NOMO-1 (cell line): Measurements from ENCODE around the gene MYO7B.

ENCODE experiments used
- DNase-seq, 2 experiments: peaks; one replicate each; lab custom pipeline; 2025; ENCODE audit not compliant: unreplicated experiment in 2 of 2; lab: John Stamatoyannopoulos, UW

Gene MYO7B

GRCh38 chr2:127606625-127607398, 71.3 kb downstream of the MYO7B start:
- DNase-seq = no peak

- DNase-seq = no peak
Observed at GRCh38 chr2:127607399-127607908, 72.0 kb downstream of the MYO7B start.

- DNase-seq = no peak
Observed at GRCh38 chr2:127608061-127609030, 72.9 kb downstream of the MYO7B start.

GRCh38 chr2:127609031-127609751, 73.7 kb downstream of the MYO7B start:
- no peak for DNase-seq

- no peak for DNase-seq
Observed at GRCh38 chr2:127609818-127610217, 74.3 kb downstream of the MYO7B start.

- no peak for DNase-seq
Observed at GRCh38 chr2:127610561-127610960, 75.1 kb downstream of the MYO7B start.

GRCh38 chr2:127611076-127611925, 75.8 kb downstream of the MYO7B start:
- DNase-seq = no peak

GRCh38 chr2:127612111-127612822, 76.8 kb downstream of the MYO7B start:
- DNase-seq = no peak

GRCh38 chr2:127614246-127614645, 78.8 kb downstream of the MYO7B start:
- DNase-seq = no peak

GRCh38 chr2:127614731-127615130, 79.2 kb downstream of the MYO7B start:
- DNase-seq = no peak

GRCh38 chr2:127615511-127616166, 80.2 kb downstream of the MYO7B start:
- DNase-seq = no peak

GRCh38 chr2:127618551-127619202, 83.2 kb downstream of the MYO7B start:
- no peak for DNase-seq

GRCh38 chr2:127619203-127619590, 83.7 kb downstream of the MYO7B start:
- DNase-seq = no peak

GRCh38 chr2:127619877-127620705, 84.6 kb downstream of the MYO7B start:
- DNase-seq = no peak

GRCh38 chr2:127620866-127621265, 85.4 kb downstream of the MYO7B start:
- DNase-seq = no peak

- DNase-seq = no peak
Observed at GRCh38 chr2:127621981-127622431, 86.5 kb downstream of the MYO7B start.
